Measurements from ENCODE around the gene SARM1. TPM values are rescaled to one million over a fixed set of nuclear protein-coding genes. Genes with fewer than 3 reads are reported as not detected.

SARM1 gene
- total RNA-seq, 1 experiment from 2014 or later: 5.1 TPM

DNA sequence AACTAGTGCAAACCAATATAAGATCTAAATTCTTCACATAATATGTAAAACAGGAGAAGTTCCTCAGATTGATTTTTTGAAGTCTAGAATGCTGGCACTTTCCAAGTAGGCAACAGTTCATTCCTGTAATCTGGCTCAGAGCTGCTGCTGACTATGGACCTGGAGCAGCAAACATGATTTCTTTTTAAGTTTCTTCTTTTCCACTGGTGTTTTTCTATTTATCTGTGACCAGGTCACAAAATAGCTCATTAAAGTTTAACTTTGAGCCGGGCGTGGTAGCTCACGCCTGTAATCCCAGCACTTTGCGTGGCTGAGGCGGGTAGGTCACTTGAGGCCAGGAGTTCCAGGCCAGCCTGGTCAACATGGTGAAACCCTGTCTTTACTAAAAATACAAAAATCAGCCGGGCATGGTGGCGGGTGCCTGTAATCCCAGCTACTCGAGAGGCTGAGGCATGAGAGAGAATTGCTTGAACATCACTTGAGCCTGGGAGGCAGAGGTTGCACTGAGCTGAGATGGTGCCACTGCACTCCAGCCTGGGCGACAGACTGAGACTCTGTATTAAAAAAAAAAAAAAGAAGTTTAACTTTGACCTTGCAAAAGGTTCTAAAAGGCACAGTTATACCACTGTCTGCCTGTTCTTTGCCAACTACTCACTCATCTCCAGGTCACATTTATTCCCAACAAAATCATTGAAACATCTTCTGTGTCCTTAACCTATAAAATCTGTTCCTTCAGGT, 72.6 kb downstream of the SARM1 start:
- H2BK12ac ChIP-seq (ENCODE audit: insufficient read length, low read depth, low read length): no peak overlapping the region
- H3K27me3 Mint-ChIP-seq (ENCODE audit: low read depth): peaks cover 7% of the 10 kb centered on the region
- no peak overlapping the region for H2BK5ac ChIP-seq (ENCODE audit: insufficient read length, low read length)
- H3K4me1 ChIP-seq (ENCODE audit: insufficient read depth, low read length): no peaks in the 10 kb centered on the region
- H3K36me3 Mint-ChIP-seq (ENCODE audit: insufficient read depth in 1 of 3, low read depth in 3 of 3): no peaks in the 10 kb centered on the region
- H3K79me2 ChIP-seq (ENCODE audit: insufficient read depth, low read length): no peaks in the 10 kb centered on the region
- no peaks in the 10 kb centered on the region for H3K27me3 ChIP-seq (ENCODE audit: insufficient read depth, low read length)
- H3K56ac ChIP-seq (ENCODE audit: insufficient read length, low read depth, low read length): no peak overlapping the region
- H3K9ac ChIP-seq (ENCODE audit: extremely low read depth, insufficient read length, low read length): no peak overlapping the region
- H2BK20ac ChIP-seq (ENCODE audit: low read depth, low read length, poor library complexity, severe bottlenecking): no peak overlapping the region
- no peak overlapping the region for H2BK15ac ChIP-seq (ENCODE audit: low read depth, low read length)
- H4K8ac ChIP-seq (replicated peaks; ENCODE audit: insufficient read length, low read depth, low read length): no peak overlapping the region
- no peaks in the 10 kb centered on the region for H3K79me1 ChIP-seq (ENCODE audit: insufficient read depth, low read depth, low read length, poor library complexity, severe bottlenecking)
- H3T11ph ChIP-seq (ENCODE audit: low read length): no peak overlapping the region
- H3K4ac ChIP-seq (ENCODE audit: low read depth, low read length): no peak overlapping the region
- no peaks in the 10 kb centered on the region for H3K23me2 ChIP-seq (ENCODE audit: insufficient read length, low read depth, low read length, poor library complexity, severe bottlenecking)
- WGBS (ENCODE audit: extremely low coverage, insufficient read length, low lambda C conversion rate): no CpG with 5 or more reads among the region's 9 CpGs
- H3K27ac Mint-ChIP-seq: no peak overlapping the region; a peak in 1 of 7 replicates
- H3K4me2 ChIP-seq (ENCODE audit: insufficient read depth, insufficient read length, low read length): no peak overlapping the region
- H3K27ac ChIP-seq (ENCODE audit: insufficient read length, low read depth, low read length): no peak overlapping the region
- H3K23ac ChIP-seq (ENCODE audit: insufficient read length, low read depth, low read length): no peak overlapping the region
- H4K5ac ChIP-seq (ENCODE audit: insufficient read length, low read depth, low read length): no peak overlapping the region
- no peaks in the 10 kb centered on the region for H3K9me3 ChIP-seq (ENCODE audit: control insufficient read depth, low read depth, low read length)
- H3K9me3 Mint-ChIP-seq: no peaks in the 10 kb centered on the region
- no peaks in the 10 kb centered on the region for H3K4me1 Mint-ChIP-seq
- no peaks in the 10 kb centered on the region for H4K20me1 ChIP-seq (ENCODE audit: control insufficient read depth, insufficient read depth, insufficient read length)
- H3K14ac ChIP-seq (ENCODE audit: insufficient read depth, low read length): no peak overlapping the region
- TF ChIP-seq, protein P1, sequence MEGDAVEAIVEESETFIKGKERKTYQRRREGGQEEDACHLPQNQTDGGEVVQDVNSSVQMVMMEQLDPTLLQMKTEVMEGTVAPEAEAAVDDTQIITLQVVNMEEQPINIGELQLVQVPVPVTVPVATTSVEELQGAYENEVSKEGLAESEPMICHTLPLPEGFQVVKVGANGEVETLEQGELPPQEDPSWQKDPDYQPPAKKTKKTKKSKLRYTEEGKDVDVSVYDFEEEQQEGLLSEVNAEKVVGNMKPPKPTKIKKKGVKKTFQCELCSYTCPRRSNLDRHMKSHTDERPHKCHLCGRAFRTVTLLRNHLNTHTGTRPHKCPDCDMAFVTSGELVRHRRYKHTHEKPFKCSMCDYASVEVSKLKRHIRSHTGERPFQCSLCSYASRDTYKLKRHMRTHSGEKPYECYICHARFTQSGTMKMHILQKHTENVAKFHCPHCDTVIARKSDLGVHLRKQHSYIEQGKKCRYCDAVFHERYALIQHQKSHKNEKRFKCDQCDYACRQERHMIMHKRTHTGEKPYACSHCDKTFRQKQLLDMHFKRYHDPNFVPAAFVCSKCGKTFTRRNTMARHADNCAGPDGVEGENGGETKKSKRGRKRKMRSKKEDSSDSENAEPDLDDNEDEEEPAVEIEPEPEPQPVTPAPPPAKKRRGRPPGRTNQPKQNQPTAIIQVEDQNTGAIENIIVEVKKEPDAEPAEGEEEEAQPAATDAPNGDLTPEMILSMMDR (conservative IDR thresholded peaks at IDR 0.05): no peak
- no peak overlapping the region for H3K4me3 Mint-ChIP-seq
- no peak overlapping the region for H4K91ac ChIP-seq (ENCODE audit: insufficient read length, low read depth, low read length)
- no peak for DNase-seq
- no peak overlapping the region for H3K18ac ChIP-seq (ENCODE audit: insufficient read length, low read depth, low read length)
- H2AFZ ChIP-seq (ENCODE audit: low read length): no peak overlapping the region
- H2BK120ac ChIP-seq (ENCODE audit: low read depth, low read length, poor library complexity, severe bottlenecking): no peak overlapping the region
- no peak overlapping the region for H2AK5ac ChIP-seq (ENCODE audit: insufficient read length, low read length)

All from H9 (cell line).